Effector CD8-positive, alpha-beta T cell (primary cell): ENCODE measurements around the gene ACTL10.
"Not testable (repeated sequence)": the region's sequence is repeated elsewhere in the genome, so short reads cannot be mapped to it uniquely, and the experiment has no call there.

Experiments used
- DNase-seq: peaks from one replicate; lab custom pipeline; 2025; lab: John Stamatoyannopoulos, UW

The ACTL10 gene

DNA sequence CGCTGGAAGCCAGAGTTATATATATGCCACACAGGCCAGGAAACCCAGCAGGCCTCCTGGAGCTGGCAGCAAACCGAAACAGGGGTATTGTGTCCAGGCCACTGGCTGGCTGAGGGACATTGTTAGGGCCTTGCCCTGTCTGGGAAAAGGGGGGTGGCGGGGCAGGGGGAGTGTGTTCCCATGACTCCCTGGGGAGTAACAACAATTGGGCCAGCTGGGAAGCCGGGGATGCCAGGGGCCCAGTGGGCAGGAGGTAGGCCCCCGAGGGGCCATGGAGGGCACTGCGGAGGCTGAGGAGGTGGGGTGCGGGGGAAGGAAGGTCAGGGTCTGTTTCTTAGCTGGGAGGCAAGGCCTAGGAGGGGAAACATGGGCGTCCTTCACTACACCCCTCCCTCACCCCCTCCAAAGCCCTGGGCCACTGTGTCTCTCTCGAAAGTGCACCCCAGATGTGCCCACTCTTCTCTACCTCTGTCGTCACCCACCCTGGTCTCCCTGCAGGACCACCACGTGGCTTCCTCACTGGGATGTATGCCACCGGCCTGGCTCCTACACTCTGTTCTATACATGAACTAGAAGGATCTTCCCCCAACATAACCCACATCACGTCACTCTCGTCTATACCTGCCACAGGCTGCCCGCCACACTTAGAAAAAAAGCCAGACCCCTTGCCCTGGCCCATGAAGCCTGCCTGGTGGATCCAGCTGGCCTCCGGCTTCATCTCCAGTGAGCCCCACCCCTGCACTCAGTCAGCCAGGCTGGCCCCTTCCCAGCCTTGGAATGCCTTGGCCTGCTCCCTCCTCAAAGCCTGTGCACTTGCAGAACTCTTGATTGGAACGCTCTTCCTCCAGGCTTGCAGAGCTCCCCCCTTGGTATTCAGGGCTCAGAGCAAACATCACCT lies 27.2 kb downstream of the ACTL10 start:
- DNase-seq, result no peak

DNA sequence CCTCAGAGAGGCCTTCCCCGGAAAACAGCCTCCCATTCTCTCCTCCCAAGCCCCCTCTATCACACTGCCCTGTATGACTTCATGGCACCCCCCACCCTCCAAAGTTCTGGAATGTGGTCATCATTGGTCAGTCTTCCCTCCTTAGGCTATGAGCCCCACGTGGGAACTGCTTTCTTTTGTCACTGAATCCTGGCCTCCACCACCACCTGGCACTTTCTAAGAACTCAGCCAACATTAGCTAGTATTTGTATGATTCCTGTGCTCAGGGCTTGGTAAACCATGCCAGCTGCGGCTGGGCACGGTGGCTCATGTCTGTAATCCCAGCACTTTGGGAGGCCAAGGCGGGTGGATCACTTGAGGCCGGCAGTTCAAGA lies 27.9 kb downstream of the ACTL10 start:
- DNase-seq, result no peak

DNA sequence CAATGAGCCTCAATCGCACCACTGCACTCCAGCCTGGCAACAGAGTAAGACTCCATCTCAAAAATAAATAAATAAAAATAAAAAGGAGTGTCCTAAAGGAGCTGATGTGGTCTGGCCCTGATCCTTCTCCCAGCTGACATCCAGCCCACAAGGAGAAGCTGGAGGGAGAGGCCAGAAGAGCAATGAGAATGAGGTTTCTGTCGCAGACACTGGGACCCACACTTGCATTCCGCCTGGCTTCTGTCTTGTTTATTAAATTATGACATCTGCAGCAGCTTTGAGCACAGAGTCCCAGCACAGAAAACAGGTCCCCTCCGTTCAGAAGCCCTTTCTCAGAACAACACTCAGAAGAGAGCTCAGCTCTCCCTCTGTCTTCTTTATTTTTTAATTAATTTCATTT lies 29.7 kb downstream of the ACTL10 start:
- no peak for DNase-seq

DNA sequence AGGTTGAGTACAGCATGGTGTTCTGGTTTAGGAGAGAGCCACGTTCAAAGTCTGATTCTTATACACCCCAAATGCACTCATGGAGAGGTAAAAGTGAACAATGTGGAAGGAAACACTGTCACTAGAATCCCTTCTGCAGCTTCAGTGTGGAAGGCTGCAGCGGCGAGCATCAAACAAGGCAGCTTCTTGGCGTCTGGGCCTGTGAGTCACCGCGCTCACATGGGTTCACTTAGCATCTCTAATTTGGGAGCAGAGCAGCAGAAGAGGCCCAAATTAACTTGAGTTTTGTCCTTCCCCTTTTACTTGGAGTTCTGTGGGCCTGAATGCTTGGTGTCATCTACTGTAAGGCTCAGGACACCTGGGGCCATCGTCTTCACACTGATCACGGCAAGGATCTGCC lies 30.4 kb downstream of the ACTL10 start:
- DNase-seq, result no peak

DNA sequence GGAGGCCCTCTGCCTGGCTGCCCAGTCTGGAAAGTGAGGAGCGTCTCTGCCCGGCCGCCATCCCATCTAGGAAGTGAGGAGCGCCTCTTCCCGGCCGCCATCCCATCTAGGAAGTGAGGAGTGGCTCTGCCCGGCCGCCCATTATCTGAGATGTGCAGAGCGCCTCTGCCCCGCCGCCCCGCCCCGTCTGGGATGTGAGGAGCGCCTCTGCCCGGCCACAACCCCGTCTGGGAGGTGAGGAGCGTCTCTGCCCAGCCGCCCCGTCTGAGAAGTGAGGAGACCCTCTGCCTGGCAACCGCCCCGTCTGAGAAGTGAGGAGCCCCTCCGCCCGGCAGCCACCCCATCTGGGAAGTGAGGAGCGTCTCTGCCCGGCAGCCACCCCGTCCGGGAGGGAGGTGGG lies 32.2 kb downstream of the ACTL10 start:
- not testable (repeated sequence) for DNase-seq

DNA sequence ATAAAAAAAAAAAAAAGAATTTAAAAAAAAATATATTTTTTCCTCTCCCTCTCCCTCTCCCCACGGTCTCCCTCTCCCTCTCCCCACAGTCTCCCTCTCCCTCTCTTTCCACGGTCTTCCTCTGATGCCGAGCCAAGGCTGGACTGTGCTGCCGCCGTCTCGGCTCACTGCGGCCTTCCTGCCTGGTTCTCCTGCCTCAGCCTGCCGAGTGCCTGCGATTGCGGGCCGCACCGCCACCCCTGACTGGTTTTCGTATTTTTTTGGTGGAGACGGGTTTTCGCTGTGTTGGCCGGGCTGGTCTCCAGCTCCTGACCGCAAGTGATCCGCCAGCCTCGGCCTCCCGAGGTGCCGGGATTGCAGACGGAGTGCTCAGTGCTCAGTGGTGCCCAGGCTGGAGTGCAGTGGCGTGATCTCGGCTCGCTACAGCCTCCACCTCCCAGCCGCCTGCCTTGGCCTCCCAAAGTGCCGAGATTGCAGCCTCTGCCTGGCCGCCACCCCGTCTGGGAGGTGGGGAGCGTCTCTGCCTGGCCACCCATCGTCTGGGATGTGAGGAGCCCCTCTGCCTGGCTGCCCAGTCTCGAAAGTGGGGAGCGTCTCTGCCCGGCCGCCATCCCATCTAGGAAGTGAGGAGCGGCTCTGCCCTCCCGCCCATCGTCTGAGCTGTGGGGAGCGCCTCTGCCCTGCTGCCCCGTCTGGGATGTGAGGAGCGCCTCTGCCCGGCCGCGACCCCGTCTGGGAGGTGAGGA lies 34.1 kb downstream of the ACTL10 start:
- DNase-seq, result not testable (repeated sequence)

DNA sequence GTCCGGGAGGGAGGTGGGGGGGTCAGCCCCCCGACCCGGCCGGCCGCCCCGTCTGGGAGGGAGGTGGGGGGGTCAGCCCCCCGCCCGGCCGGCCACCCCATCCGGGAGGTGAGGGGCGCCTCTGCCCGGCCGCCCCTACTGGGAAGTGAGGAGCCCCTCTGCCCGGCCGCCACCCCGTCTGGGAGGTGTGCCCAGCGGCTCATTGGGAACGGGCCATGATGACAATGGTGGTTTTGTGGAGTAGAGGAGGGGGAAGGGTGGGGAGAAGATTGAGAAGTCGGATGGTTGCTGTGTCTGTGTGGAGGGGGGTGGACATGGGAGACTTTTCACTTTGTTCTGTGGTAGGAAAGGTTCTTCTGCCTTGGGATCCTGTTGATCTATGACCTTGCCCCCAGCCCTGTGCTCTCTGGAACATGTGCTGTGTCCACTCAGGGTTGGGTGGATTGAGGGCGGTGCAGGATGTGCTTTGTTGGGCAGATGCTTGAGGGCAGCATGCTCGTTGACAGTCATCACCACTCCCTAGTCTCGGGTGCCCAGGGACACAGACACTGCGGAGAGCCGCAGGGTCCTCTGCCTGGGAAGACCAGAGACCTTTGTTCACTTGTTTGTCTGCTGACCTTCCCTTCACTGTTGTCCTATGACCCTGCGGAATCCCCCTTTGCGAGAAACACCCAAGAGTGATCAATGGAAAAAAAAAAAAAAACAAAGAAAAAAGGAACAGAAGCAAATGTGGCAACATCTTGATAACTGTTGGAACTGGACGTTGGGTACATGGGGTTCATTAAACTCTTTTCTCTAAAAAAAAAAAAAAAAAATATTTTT lies 35.1 kb downstream of the ACTL10 start:
- no peak for DNase-seq

DNA sequence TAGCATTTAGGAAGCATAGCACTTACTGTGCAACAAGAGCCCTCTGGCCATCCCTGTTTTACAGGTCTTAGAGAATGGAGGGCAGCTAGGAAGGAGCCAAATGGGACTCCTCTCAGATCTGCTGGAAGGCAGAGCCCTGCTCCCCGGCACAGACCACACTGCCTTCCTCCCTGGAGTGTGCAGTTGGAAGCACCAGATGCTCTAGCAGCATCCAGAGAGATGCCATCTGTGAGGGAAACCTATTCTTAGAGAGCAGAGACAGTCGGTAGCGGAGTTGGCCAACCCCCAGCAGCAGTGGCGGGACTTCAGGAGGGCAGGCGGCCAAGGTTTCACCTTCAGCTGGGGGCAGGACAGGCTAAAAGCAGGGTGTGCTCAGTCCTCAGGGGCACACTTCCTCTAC lies 36.1 kb downstream of the ACTL10 start:
- no peak for DNase-seq

DNA sequence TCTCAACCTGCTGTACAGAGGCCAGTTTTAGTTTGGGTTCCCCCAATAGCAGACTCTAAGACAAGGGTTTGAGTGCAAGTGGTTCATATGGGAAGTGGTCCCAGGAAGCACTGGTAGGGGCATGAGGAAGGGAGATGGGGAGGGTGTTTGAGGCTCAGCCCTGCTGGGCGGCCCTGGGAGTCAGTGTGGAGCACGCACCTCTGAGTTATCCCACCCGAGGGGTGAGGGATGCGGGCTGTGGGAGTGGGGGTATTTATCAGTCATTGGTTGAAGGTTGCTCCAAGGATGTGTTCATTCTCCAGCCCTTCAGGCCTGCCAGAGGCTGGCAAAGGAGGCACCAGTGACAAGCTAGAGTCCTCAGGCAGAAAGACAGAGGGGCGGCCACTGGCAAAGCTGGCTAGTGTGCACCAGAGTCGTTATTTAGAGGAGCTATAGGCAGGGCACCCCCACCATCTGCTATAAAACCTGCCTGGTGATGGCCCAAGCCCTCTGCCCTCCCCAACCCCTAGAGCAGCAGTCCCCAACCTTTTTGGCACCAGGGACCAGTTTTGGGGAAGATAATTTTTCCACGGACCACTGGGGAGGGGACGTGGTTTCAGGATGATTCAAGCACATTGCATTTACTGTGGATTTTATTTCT lies 36.9 kb downstream of the ACTL10 start:
- no peak for DNase-seq

DNA sequence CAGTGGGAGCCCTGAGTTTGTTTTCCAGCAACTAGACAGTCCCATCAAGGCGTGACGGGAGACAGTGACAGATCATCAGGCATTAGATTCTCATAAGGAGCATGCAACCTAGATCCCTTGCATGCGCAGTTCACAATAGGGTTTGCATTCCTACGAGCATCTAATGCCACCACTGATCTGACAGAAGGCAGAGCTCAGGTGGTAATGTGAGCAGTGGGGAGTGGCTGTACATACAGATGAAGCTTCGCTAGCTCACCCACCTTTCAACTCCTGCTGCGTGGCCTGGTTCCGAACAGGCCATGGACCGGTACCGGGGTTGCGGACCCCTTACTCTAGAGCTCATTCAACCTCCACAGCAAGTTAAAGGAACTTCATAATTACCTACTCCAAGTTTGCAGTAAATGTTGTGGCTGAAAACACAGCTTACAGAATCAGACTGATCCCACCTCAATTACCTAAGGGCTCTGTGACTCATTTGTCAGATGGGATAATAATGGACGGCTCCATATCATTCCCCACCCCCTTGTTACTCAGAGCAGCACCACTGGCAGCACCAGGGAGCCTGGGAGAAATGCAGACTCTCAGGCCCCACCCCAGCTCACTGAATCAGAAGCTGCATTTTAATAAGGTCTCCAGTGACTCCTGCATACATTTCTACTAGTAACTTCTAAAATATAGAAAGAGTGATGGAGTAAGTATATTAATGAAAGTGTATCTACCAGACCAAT lies 37.6 kb downstream of the ACTL10 start:
- DNase-seq, result no peak

DNA sequence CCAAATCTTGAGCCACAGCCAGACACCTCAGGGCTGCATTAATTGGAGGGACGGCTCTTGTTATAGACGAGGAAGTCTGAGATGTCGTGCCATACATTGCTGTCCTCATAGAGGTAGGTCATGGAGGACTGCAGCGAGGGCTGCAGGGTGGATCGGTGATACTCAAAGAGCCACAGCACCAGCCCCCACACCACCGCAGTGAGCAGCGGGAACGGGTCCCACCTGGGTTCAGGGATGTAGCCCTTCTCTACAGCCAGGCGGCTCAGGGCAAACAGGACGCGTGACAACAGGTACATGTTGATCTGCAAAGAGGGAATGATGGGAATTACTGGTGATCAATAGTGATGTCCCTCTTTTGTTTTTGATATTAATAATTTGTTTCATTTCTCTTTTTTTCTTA lies 40.9 kb downstream of the ACTL10 start:
- DNase-seq, result no peak

DNA sequence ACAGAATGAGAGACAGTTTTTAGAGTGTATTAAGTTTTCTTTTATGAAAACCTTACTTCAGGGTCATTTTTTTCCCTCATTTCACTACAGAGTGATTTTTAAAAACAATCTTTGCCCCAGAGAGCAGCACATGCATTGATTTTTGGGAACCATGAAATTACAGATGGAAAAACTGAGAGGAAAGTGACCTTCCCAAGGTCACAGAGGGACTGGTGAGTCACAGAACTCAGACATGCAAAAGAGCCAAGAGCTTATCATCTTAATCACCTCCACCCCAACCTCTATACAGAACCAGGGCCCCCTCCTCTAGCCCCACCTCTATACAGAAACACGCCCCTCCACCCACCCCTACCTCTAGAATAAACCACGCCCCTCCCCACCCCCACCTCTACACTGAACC lies 42.7 kb downstream of the ACTL10 start:
- DNase-seq, result no peak

DNA sequence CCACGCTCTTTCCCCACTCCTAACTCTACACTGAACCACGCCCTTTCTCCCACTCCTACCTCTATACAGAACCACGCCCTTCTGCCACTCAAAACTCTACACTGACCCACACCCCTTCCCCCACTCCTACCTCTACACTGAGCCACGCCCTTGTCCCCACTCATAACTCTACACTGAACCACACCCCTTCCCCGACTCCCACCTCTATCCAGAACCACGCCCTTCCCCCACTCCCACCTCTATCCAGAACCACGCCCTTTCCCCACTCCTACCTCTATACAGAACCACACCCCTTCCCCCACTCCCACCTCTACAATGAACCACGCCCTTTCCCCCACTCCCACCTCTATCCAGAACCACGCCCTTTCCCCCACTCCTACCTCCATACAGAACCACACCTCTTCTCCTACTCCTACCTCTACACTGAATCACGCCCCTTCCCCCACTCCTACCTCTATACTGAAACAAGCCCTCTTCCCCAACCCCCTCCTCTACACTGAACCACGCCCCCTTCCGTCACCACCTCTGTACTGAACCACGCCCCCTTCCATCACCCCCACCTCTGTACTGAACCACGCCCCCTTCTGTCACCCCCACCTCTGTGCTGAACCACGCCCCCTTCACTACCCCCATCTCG lies 43.3 kb downstream of the ACTL10 start:
- DNase-seq, result no peak

DNA sequence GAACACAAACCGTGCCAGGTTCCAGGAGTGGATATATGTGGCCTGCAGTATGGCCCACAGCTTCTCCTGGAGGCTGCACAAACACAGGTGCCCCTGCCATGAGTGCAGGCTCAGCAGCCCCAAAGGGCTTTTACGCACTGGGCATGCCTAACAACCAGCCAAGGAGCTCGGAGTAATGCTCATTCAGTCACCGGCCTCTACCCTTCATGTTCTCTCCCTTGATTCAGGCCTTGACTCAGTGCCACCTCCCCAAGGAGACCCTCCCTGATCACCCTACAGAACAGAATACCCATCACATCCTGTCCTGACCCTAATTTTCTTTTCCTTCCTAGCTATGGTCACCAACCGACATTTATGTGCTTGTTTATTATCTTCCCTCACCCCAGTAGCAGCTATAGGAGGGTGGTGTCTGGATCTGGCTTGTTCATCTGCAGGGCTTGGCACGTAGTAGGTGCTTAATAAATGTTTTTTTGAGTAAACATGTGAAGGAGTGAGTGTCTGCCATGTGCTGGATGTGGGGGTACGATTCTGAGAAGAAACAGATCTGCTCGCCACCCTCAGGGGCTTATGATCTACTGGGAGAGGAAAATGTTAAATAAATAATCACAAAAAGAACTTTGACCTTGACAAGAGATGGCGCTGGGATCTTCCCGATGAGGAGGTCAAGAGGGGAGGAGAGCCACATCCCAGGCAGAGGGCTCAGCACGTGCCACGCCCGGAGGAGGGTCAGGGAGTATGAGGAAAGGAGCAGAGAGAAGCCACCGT lies 44.1 kb downstream of the ACTL10 start:
- DNase-seq, result no peak

DNA sequence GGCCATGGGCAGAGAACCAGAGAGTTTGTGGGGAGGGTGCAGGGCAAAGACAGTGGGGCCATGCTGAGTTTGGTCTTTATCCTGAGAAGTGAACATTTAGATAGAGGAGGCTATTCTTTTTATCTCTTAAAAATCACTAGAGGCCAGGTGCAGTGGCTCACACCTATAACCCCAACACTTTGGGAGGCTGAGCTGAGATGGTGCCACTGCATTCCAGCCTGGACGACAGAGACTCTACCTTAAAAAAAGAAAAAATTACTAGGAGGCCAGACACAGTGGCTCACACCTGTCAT lies 44.6 kb downstream of the ACTL10 start:
- DNase-seq, result no peak

DNA sequence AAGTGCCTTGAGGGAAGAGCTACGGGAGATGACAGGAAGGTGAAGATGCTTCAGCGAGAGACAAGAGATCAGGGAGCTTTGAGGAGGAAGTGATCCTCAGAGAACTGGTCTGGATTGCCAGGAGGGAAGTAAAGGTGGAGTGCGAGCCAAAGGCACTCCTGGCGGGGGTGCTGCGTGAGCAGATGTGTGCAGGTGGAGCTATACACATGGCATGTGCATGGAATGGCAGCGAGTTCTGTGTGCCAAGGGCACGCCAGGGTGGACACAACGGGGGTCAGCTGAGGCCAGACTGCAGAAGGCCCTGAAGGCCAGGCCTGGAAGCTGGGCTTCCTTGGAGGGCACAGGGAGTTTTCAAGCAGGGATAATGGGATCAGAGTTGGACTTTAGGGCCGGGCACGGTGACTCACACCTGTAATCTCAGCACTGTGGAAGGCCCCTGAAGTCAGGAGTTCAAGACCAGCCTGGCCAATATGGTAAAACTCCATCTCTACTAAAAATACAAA lies 47.2 kb downstream of the ACTL10 start:
- no peak for DNase-seq

DNA sequence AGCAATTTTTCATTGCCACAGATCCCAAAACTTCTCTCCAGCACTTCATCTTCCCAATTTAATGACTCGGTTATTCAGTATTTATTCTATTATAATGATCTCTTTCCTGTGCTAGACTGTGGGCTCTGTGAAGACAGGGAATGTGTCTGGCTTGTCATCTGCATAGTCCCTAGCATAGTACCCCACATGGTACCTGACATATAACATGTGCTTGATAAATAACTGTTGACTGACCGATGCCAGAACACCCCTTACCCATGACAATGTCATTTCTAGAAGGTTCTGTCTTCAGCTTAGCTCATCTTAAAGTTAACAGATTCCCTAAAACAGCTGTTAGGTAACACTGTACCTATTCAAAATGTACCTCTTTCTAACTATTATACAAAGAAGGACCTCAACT lies 49.8 kb downstream of the ACTL10 start:
- DNase-seq, result no peak
